Esophagus (tissue), 2 donors: ENCODE results near the gene FOXF2. TPM values are rescaled to one million over a fixed set of nuclear protein-coding genes. Genes with fewer than 3 reads are reported as not detected.

ENCODE experiments used
- H3K27ac ChIP-seq, 2 donors: one replicate each; pipeline ENCODE4 v1.5.1; 2013; ENCODE audit warnings: low read depth in 2 of 2, mild to moderate bottlenecking in 2 of 2, inconsistent platforms in 1 of 2, low read length in 1 of 2, moderate library complexity in 1 of 2
- H3K27me3 ChIP-seq, 2 donors: one replicate each; pipeline ENCODE4 v1.6.1; 2013; ENCODE audit warnings: low read length in 2 of 2, control low read depth in 1 of 2, mild to moderate bottlenecking in 1 of 2; ENCODE audit not compliant: insufficient read depth in 2 of 2, control insufficient read depth in 1 of 2
- H3K36me3 ChIP-seq, 2 donors: one replicate each; pipeline ENCODE4 v1.6.1; 2013; ENCODE audit warnings: low read length in 1 of 2; ENCODE audit not compliant: control insufficient read depth in 2 of 2, insufficient read depth in 2 of 2
- H3K4me1 ChIP-seq, 2 donors: one replicate each; pipeline ENCODE4 v1.6.1; 2013; ENCODE audit warnings: low read length in 1 of 2; ENCODE audit not compliant: control insufficient read depth in 2 of 2, insufficient read depth in 2 of 2
- H3K4me3 ChIP-seq, 2 donors: one replicate each; pipeline ENCODE4 v1.5.1; 2013; ENCODE audit warnings: low read length in 2 of 2, mild to moderate bottlenecking in 2 of 2, low read depth in 1 of 2, moderate library complexity in 1 of 2
- H3K9me3 ChIP-seq, 2 donors: one replicate each; pipeline ENCODE4 v1.6.1; 2013; ENCODE audit warnings: mild to moderate bottlenecking in 2 of 2, low read depth in 1 of 2, low read length in 1 of 2, moderate library complexity in 1 of 2; ENCODE audit not compliant: control insufficient read depth in 2 of 2, insufficient read depth in 1 of 2
- WGBS, 2 donors: extraction: QIAGEN DNeasy Blood & Tissue Kit; methylation state at CpG; one replicate each; pipeline ENCODE4 v1.1.7; 2013; 5-methylcytosine and 5-hydroxymethylcytosine counted together
- polyA plus RNA-seq, 2 donors: library from polyadenylated mRNA; stranded (reverse); fragments of 200-250 nt; gene quantifications; one replicate each; pipeline ENCODE4 v1.2.3, GENCODE V29; 2013
- donor health status: healthy with polysubstance abuse.
- donor health status: Bipolar disorder and iron deficiency.

FOXF2 gene
- polyA plus RNA-seq, 2 donors = 2.3 to 8.1 TPM

GRCh38 chr6:1405221-1405620 is 15.8 kb downstream of the FOXF2 start:
- no peak overlapping the region for H3K4me3 ChIP-seq
- H3K4me1 ChIP-seq = no peaks in the 10 kb centered on the region
- WGBS, 2 donors = 72 to 79% methylated on average over 6 of the region's 6 CpGs
- H3K9me3 ChIP-seq = no peaks in the 10 kb centered on the region
- H3K27me3 ChIP-seq = no peaks in the 10 kb centered on the region
- H3K27ac ChIP-seq = no peak overlapping the region
- no peaks in the 10 kb centered on the region for H3K36me3 ChIP-seq

GRCh38 chr6:1406306-1407072 is 17.1 kb downstream of the FOXF2 start:
- no peaks in the 10 kb centered on the region for H3K27me3 ChIP-seq
- H3K4me3 ChIP-seq = no peak overlapping the region
- no peaks in the 10 kb centered on the region for H3K36me3 ChIP-seq
- H3K9me3 ChIP-seq = no peaks in the 10 kb centered on the region
- H3K27ac ChIP-seq = peak overlapping the region in 1 of 2 donors; percentile 70
- 72 to 78% methylated on average over 13 of the region's 13 CpGs for WGBS, 2 donors
- H3K4me1 ChIP-seq = no peaks in the 10 kb centered on the region

GRCh38 chr6:1407499-1407990 is 18.2 kb downstream of the FOXF2 start:
- no peaks in the 10 kb centered on the region for H3K36me3 ChIP-seq
- 46 to 59% methylated on average over 11 of the region's 11 CpGs for WGBS, 2 donors
- peak overlapping the region; percentile 23 to 33 for H3K27ac ChIP-seq
- no peaks in the 10 kb centered on the region for H3K9me3 ChIP-seq
- H3K4me3 ChIP-seq = no peak overlapping the region
- no peaks in the 10 kb centered on the region for H3K4me1 ChIP-seq
- H3K27me3 ChIP-seq = no peaks in the 10 kb centered on the region

GRCh38 chr6:1409774-1410465 is 20.5 kb downstream of the FOXF2 start:
- H3K27me3 ChIP-seq = no peaks in the 10 kb centered on the region
- H3K4me3 ChIP-seq = no peak overlapping the region
- H3K4me1 ChIP-seq = no peaks in the 10 kb centered on the region
- no peaks in the 10 kb centered on the region for H3K36me3 ChIP-seq
- H3K9me3 ChIP-seq = no peaks in the 10 kb centered on the region
- no peak overlapping the region for H3K27ac ChIP-seq
- 68 to 78% methylated on average over 22 of the region's 22 CpGs for WGBS, 2 donors

GRCh38 chr6:1412901-1413300 is 23.5 kb downstream of the FOXF2 start:
- H3K27ac ChIP-seq = no peak overlapping the region
- no peaks in the 10 kb centered on the region for H3K36me3 ChIP-seq
- no peaks in the 10 kb centered on the region for H3K9me3 ChIP-seq
- H3K4me1 ChIP-seq = no peaks in the 10 kb centered on the region
- WGBS, 2 donors = 59 to 63% methylated on average over 9 of the region's 9 CpGs
- no peak overlapping the region for H3K4me3 ChIP-seq
- H3K27me3 ChIP-seq = no peaks in the 10 kb centered on the region

- no peaks in the 10 kb centered on the region for H3K9me3 ChIP-seq
- no peaks in the 10 kb centered on the region for H3K27me3 ChIP-seq
- H3K4me1 ChIP-seq = no peaks in the 10 kb centered on the region
- no peak overlapping the region for H3K4me3 ChIP-seq
- H3K27ac ChIP-seq = no peak overlapping the region
- WGBS, 2 donors = 89 to 90% methylated on average over 10 of the region's 10 CpGs
- H3K36me3 ChIP-seq = no peaks in the 10 kb centered on the region
Observed at GRCh38 chr6:1415416-1416063, 26.2 kb downstream of the FOXF2 start.

- Histone ChIP-seq H3K27me3 (no peaks in the 10 kb centered on the region), H3K4me3 (no peak overlapping the region), H3K36me3 (no peaks in the 10 kb centered on the region), H3K4me1 (no peaks in the 10 kb centered on the region), H3K27ac (no peak overlapping the region), H3K9me3 (no peaks in the 10 kb centered on the region)
- 66 to 72% methylated on average over 21 of the region's 21 CpGs for WGBS, 2 donors
Observed at GRCh38 chr6:1416191-1416760, 26.9 kb downstream of the FOXF2 start.

- H3K27ac ChIP-seq = no peak overlapping the region
- WGBS, 2 donors = 82 to 84% methylated on average over 11 of the region's 11 CpGs
- H3K9me3 ChIP-seq = no peaks in the 10 kb centered on the region
- no peaks in the 10 kb centered on the region for H3K27me3 ChIP-seq
- H3K4me1 ChIP-seq = no peaks in the 10 kb centered on the region
- H3K4me3 ChIP-seq = no peak overlapping the region
- H3K36me3 ChIP-seq = no peaks in the 10 kb centered on the region
Observed at GRCh38 chr6:1416820-1417219, 27.4 kb downstream of the FOXF2 start.

GRCh38 chr6:1417718-1418117 is 28.3 kb downstream of the FOXF2 start:
- no peaks in the 10 kb centered on the region for H3K4me1 ChIP-seq
- 91 to 93% methylated on average over 12 of the region's 12 CpGs for WGBS, 2 donors
- no peaks in the 10 kb centered on the region for H3K27me3 ChIP-seq
- H3K9me3 ChIP-seq = no peaks in the 10 kb centered on the region
- H3K36me3 ChIP-seq = no peaks in the 10 kb centered on the region
- no peak overlapping the region for H3K27ac ChIP-seq
- H3K4me3 ChIP-seq = no peak overlapping the region
